NCI-H1092 (cell line): ENCODE measurements around the gene AJM1.

Source experiments
- DNase-seq: peaks from one replicate; lab custom pipeline; 2025; lab: John Stamatoyannopoulos, UW

The AJM1 gene

GRCh38 chr9:136845465-136846260 lies 3.4 kb downstream of the AJM1 start:
- DNase-seq: no peak

DNA sequence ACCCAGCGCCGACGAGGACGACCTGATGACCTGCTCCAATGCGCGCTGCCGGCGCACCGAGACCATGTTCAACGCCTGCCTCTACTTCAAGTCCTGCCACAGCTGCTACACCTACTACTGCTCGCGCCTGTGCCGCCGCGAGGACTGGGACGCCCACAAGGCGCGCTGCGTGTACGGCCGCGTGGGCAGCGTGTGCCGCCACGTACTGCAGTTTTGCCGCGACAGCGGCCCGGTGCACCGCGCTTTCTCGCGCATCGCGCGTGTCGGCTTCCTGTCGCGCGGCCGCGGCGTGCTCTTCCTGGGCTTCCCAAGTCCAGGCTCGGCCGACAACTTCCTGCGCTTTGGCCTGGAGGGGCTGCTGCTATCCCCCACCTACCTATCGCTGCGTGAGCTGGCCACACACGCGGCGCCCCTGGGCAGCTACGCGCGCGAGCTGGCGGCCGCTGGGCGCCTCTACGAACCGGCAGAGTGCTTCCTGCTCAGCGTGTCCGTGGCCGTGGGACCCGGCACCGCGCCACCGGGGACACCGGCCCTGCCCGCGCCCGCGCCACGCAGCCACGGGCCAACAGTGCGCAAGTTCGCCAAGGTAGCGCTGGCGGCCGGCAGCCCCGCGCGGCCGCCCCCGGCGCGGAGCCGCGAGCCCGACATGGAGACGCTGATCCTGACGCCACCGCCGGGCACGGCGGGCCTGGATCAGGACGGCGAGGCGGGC lies 4.3 kb downstream of the AJM1 start:
- DNase-seq: no peak

DNA sequence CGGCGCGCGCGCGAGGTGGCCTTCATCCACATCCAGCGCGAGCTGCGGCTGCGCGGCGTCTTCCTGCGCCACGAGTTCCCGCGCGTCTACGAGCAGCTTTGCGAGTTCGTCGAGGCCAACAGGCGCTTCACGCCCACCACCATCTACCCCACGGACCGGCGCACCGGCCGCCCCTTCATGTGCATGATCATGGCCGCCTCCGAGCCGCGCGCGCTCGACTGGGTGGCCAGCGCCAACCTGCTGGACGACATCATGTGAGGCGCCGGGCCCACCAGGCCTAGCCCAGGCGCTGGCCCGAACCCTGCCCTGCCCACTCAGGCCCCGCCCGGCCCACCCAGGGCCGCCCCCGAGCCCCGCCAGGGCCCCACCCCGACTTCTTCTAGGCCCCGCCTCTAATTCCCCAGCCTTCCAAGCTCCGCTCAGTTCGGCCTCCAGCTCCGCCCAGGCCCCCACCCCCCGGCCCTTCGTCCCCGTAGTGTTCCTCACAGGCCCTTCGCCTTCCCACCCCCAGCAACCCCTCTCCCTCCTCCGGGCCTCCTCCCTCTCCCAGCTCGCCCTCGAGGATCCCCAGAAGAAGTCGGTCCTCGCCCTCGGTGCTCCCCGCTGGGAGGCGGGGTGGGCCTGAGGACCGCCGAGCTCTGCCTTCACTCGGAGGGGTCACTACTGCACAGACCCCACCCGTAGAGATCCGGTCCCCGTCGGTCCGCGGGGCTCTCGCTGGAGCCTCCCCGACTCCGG lies 5.0 kb downstream of the AJM1 start:
- DNase-seq: no peak

- peak; percentile 57 for DNase-seq
These were observed 5.6 kb downstream of the AJM1 start for GRCh38 chr9:136847826-136848392.

DNA sequence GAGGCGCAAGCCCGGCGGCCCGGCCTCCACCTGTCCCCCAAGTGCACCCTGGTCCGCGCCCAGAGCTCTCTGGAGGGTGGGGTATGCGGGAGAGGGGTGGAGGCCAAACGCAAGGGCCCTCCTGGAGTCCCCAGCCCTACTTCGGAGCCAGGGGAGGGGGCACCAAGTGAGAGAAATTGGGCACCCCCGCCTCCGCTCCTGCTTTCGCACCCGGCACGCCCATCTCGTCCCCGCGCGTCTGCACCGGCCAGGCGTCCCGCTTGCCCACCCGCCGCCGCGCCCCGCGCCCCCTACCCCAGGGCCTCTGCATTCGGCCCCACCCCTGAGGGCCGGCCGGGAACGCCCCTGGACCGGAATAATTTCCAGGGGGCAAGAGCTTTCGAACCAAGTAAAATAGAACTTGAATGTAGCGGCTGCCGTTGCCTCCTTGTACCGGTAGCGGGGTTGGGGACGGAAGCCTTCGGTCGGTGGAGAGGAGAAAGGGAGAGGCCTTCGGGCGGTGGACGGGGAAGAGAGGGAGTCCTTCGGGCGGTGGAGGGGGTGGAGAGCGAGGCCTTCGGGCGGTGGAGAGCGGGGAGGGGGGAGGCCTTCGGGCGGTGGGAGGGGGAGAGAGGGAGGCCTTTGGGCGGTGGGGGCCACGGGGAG lies 6.2 kb downstream of the AJM1 start:
- DNase-seq: peak; percentile 51

DNA sequence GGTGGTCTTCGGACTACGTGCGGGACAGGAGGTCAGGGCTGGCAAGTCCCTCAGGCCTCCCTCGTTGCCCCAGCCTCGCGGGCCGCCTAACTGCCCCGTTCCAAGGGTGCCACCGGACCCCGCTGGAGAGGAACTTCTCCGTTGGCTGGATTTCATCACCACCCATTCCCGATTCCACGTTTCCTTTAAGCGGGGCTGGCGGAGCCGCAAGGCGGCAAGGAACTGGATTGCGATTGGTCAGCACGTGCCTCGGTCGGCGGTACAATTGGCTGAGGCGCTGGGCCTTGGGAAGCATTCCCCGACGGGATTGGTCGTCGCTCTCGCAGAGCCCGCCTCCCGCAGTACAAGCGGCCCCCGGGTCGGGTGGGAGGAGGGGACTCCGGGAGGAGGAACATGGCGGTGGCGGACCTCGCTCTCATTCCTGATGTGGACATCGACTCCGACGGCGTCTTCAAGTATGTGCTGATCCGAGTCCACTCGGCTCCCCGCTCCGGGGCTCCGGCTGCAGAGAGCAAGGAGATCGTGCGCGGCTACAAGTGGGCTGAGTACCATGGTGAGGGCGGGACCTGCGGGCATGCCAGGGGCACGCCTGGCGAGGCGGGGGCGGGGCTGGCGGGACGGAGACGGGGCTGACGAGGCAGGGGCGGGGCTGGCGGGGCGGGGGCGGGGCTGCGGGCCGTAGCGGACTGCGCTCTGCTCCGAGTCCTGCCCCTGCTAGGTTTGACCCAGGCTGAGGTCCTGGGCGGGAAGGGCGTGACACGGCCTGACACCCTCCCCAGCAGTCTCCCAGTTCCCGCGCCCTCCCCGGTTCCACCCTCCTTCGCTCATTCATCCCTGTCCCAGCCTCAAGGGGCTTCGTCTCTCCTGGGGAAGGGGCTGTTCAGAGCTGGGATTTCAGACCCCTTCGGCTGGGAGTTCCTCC lies 7.0 kb downstream of the AJM1 start, which contains the start of gene PHPT1:
Gene PHPT1, plus strand, starts transcription at position 372 of the 922 bp plus-strand sequence. Its CDS starts 22 bp downstream, at position 394.
- DNase-seq: peak; percentile 99

DNA sequence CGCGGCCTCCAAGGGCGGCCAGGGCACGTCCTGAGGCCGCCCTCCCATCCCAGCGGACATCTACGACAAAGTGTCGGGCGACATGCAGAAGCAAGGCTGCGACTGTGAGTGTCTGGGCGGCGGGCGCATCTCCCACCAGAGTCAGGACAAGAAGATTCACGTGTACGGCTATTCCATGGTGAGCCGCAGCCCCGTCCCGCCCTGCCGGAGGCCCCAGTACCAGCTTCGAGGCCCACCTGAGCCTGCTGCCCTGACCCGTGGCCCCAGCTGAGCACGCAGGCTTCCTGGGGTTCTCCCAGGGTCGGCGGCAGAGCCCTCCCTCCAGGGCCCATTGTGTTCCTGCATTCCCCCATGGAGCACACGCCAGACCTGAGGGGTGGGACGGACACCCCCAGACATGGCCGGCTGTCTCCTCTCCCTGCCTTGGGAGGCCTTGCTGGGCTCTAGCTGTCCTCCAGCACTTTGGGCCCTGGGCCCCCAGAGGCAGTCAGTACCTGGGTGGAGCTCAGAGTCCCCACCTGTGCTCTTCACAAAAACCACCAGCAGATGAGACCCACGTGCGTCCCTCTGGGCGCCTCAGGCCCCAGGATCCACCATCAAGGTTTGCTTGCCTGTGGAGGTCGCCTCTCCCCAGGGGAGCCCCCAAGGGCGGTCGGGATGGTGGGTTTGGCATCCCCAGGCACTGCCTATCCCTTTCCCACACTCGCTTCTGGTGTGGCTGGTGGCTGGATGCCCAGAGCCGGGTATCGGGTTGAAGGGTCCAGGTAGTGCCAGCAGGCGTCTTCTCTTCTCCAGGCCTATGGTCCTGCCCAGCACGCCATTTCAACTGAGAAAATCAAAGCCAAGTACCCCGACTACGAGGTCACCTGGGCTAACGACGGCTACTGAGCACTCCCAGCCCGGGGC lies 7.9 kb downstream of the AJM1 start:
- DNase-seq: no peak

- no peak for DNase-seq
These were observed 8.8 kb downstream of the AJM1 start for GRCh38 chr9:136850866-136851775.

GRCh38 chr9:136851941-136852663 lies 9.8 kb downstream of the AJM1 start, which contains the start of gene MAMDC4:
TSS of gene MAMDC4 (plus strand) at chr9:136852346. CDS start at chr9:136852417, 71 bp downstream.
- DNase-seq: no peak

DNA sequence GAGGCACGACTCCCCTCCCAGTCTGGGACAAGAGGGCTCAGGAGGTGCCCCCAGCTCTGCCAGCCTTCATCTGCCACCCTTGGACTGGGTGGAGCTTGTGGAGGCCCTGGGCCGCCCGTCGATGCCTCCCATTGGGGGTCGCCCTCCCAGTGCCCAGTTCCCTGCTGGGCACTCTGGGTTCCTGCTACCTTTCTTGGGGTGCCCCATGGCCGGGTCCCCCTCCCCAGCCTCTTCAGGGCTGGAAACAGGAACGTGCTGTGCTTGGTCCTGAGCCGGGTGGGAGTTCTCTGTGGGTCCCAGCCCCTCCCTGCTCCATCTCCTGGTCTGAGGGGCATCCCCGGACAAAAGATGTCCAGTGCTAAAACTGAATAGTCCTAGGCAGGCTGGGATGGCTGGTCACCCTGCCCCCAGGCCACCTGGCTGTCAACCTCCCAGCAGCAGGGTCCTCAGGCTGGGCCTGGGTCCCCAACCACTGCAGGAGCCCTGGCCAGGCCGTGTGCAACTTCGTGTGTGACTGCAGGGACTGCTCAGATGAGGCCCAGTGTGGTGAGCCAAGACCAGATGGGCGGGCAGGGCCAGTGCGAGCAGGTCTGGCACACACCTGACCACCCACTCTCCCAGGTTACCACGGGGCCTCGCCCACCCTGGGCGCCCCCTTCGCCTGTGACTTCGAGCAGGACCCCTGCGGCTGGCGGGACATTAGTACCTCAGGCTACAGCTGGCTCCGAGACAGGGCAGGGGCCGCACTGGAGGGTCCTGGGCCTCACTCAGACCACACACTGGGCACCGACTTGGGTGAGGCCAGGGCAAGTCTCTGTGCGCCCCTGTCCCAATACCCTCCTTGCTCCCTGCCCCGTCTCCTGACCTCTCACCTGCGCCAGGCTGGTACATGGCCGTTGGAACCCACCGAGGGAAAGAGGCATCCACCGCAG lies 10.7 kb downstream of the AJM1 start:
- no peak for DNase-seq

- DNase-seq: no peak
These were observed 11.4 kb downstream of the AJM1 start for GRCh38 chr9:136853596-136854112.

DNA sequence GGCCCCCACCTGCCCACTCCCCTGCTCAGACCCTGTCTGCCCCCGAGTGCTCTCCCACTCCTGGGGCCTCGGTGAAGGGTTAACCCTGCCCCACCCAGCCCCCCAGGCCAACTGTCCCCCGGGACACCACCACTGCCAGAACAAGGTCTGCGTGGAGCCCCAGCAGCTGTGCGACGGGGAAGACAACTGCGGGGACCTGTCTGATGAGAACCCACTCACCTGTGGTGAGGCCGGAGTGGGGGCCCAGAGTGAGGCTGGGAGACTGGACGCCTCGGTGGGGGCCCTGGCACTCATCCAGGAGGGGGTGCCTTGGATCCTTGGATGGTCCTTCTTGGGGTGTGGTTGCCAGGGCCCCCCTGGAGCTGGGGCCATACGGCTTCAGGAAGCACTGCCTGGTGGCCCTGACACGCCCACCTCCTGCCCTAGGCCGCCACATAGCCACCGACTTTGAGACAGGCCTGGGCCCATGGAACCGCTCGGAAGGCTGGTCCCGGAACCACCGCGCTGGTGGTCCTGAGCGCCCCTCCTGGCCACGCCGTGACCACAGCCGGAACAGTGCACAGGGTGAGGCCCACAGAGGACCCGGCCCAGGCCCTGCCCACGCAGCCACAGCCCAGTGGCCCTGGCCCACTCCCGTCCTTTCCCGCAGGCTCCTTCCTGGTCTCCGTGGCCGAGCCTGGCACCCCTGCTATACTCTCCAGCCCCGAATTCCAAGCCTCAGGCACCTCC lies 12.0 kb downstream of the AJM1 start:
- DNase-seq: no peak

GRCh38 chr9:136854842-136855460 lies 12.7 kb downstream of the AJM1 start:
- DNase-seq: no peak

- DNase-seq: no peak
These were observed 13.3 kb downstream of the AJM1 start for GRCh38 chr9:136855461-136856078.

DNA sequence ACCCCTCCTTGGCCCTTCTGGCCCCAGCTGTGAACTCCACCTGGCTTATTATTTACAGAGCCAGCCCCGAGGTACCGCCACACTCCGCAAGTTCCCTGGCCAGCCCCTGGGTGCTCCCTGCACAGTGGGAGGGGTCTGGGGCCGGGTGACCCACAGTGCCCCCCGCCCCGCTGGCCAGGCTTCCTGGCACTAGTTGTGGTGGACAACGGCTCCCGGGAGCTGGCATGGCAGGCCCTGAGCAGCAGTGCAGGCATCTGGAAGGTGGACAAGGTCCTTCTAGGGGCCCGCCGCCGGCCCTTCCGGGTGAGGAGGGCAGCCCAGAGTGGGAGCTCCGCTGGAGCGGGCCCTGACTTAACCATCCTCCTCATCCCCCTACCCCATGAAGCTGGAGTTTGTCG lies 13.8 kb downstream of the AJM1 start:
- no peak for DNase-seq
